OCI-LY1 (cell line): ENCODE results near the gene MADD.

Experiments used
- H2AFZ ChIP-seq: fragments of 200-600 bp; sonication (generic), shearing (Covaris generic); 2 replicates; pipeline ENCODE4 v1.6.0; 2014; ENCODE audit warnings: antibody characterized with exemption, mild to moderate bottlenecking, low read length
- H3F3A ChIP-seq: fragments of 200-600 bp; sonication (generic), shearing (Covaris generic); 2 replicates; pipeline ENCODE4 v1.6.0; 2014; ENCODE audit warnings: mild to moderate bottlenecking, antibody characterized with exemption, low read length, moderate library complexity; ENCODE audit not compliant: insufficient read depth
- H3K27ac ChIP-seq: fragments of 200-600 bp; sonication (generic); 2 replicates; pipeline ENCODE4 v1.5.1; 2014; ENCODE audit warnings: low read length, mixed run types, mild to moderate bottlenecking, low read depth; ENCODE audit not compliant: poor library complexity, severe bottlenecking
- H3K27me3 ChIP-seq: fragments of 200-600 bp; sonication (generic); 2 replicates; pipeline ENCODE4 v1.6.0; 2014; ENCODE audit warnings: antibody characterized with exemption, mild to moderate bottlenecking, low read length, moderate library complexity; ENCODE audit not compliant: insufficient read depth
- H3K36me3 ChIP-seq: fragments of 200-600 bp; sonication (generic); 2 replicates; pipeline ENCODE4 v1.6.1; 2014; ENCODE audit warnings: mild to moderate bottlenecking, antibody characterized with exemption, low read length, moderate library complexity, mixed read lengths; ENCODE audit not compliant: insufficient read depth
- H3K4me1 ChIP-seq: fragments of 200-600 bp; sonication (generic); 2 replicates; pipeline ENCODE4 v1.5.1; 2014; ENCODE audit warnings: mild to moderate bottlenecking, low read length, moderate library complexity; ENCODE audit not compliant: insufficient read depth, severe bottlenecking
- H3K4me2 ChIP-seq: fragments of 200-600 bp; sonication (generic), shearing (Covaris generic); 2 replicates; pipeline ENCODE4 v1.6.1; 2014; ENCODE audit warnings: low read length
- H3K4me3 ChIP-seq: fragments of 200-600 bp; sonication (generic); 2 replicates; pipeline ENCODE4 v1.5.1; 2014; ENCODE audit warnings: low read length, low read depth, mild to moderate bottlenecking, mixed read lengths; ENCODE audit not compliant: poor library complexity, severe bottlenecking
- H3K79me2 ChIP-seq: fragments of 200-600 bp; shearing (Covaris generic); 2 replicates; pipeline ENCODE4 v1.6.1; 2016; ENCODE audit warnings: mixed run types, low read length, mixed read lengths; ENCODE audit not compliant: insufficient read depth
- H3K9ac ChIP-seq: fragments of 200-600 bp; sonication (generic), shearing (Covaris generic); 2 replicates; pipeline ENCODE4 v1.6.1; 2014; ENCODE audit warnings: mild to moderate bottlenecking, low read length, mixed read lengths
- H3K9me2 ChIP-seq: fragments of 200-600 bp; sonication (generic), shearing (Covaris generic); 2 replicates; pipeline ENCODE4 v1.6.1; 2014; ENCODE audit warnings: low read depth, mild to moderate bottlenecking, low read length, mixed read lengths
- H3K9me3 ChIP-seq: fragments of 200-600 bp; shearing (Covaris generic); 2 replicates; pipeline ENCODE4 v1.6.1; 2014; ENCODE audit warnings: low read length, mixed read lengths
- H4K20me1 ChIP-seq: fragments of 200-600 bp; sonication (generic), shearing (Covaris generic); 2 replicates; pipeline ENCODE4 v1.6.0; 2016; ENCODE audit warnings: mild to moderate bottlenecking, low read length; ENCODE audit not compliant: insufficient read depth
- EZH2 ChIP-seq: fragments of 200-600 bp; sonication (generic), shearing (Covaris generic); IDR thresholded peaks from 2 replicates; pipeline ENCODE4 v1.8.0; 2017; ENCODE audit warnings: borderline replicate concordance, mixed run types, mild to moderate bottlenecking, antibody characterized with exemption, low read length, moderate library complexity, mixed read lengths
- TF ChIP-seq, protein P1 (sequence below): fragments of 200-600 bp; sonication (generic), shearing (Covaris generic); IDR thresholded peaks from 2 replicates; pipeline ENCODE4 v1.5.1; 2017; ENCODE audit warnings: mild to moderate bottlenecking, antibody characterized with exemption, low read length, moderate library complexity, mixed read lengths

Gene MADD

DNA sequence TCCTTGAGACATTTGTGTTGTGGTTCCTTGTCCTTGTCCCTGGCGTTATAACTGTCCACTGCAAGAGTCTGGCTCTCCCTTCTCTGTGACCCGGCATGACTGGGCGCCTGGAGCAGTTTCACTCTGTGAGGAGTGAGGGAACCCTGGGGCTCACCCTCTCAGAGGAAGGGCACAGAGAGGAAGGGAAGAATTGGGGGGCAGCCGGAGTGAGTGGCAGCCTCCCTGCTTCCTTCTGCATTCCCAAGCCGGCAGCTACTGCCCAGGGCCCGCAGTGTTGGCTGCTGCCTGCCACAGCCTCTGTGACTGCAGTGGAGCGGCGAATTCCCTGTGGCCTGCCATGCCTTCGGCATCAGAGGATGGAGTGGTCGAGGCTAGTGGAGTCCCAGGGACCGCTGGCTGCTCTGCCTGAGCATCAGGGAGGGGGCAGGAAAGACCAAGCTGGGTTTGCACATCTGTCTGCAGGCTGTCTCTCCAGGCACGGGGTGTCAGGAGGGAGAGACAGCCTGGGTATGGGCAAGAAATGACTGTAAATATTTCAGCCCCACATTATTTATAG lies 59.6 kb downstream of the MADD start:
- H3K9ac ChIP-seq: no peak overlapping the region
- no peak overlapping the region for H3K4me2 ChIP-seq
- no peak overlapping the region for H3K27ac ChIP-seq
- no peaks in the 10 kb centered on the region for H3K9me2 ChIP-seq
- peaks cover 27% of the 10 kb centered on the region; the same call in 1 of the 2 replicates for H3K36me3 ChIP-seq
- no peak overlapping the region for H2AFZ ChIP-seq
- TF ChIP-seq, protein P1, sequence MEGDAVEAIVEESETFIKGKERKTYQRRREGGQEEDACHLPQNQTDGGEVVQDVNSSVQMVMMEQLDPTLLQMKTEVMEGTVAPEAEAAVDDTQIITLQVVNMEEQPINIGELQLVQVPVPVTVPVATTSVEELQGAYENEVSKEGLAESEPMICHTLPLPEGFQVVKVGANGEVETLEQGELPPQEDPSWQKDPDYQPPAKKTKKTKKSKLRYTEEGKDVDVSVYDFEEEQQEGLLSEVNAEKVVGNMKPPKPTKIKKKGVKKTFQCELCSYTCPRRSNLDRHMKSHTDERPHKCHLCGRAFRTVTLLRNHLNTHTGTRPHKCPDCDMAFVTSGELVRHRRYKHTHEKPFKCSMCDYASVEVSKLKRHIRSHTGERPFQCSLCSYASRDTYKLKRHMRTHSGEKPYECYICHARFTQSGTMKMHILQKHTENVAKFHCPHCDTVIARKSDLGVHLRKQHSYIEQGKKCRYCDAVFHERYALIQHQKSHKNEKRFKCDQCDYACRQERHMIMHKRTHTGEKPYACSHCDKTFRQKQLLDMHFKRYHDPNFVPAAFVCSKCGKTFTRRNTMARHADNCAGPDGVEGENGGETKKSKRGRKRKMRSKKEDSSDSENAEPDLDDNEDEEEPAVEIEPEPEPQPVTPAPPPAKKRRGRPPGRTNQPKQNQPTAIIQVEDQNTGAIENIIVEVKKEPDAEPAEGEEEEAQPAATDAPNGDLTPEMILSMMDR: no peak
- TF ChIP-seq EZH2: no peak
- H3K27me3 ChIP-seq: no peaks in the 10 kb centered on the region
- no peaks in the 10 kb centered on the region for H3K9me3 ChIP-seq
- H3F3A ChIP-seq: no peaks in the 10 kb centered on the region
- H3K4me3 ChIP-seq: no peak overlapping the region
- no peaks in the 10 kb centered on the region for H3K79me2 ChIP-seq
- peaks cover 10% of the 10 kb centered on the region for H3K4me1 ChIP-seq
- no peaks in the 10 kb centered on the region for H4K20me1 ChIP-seq

DNA sequence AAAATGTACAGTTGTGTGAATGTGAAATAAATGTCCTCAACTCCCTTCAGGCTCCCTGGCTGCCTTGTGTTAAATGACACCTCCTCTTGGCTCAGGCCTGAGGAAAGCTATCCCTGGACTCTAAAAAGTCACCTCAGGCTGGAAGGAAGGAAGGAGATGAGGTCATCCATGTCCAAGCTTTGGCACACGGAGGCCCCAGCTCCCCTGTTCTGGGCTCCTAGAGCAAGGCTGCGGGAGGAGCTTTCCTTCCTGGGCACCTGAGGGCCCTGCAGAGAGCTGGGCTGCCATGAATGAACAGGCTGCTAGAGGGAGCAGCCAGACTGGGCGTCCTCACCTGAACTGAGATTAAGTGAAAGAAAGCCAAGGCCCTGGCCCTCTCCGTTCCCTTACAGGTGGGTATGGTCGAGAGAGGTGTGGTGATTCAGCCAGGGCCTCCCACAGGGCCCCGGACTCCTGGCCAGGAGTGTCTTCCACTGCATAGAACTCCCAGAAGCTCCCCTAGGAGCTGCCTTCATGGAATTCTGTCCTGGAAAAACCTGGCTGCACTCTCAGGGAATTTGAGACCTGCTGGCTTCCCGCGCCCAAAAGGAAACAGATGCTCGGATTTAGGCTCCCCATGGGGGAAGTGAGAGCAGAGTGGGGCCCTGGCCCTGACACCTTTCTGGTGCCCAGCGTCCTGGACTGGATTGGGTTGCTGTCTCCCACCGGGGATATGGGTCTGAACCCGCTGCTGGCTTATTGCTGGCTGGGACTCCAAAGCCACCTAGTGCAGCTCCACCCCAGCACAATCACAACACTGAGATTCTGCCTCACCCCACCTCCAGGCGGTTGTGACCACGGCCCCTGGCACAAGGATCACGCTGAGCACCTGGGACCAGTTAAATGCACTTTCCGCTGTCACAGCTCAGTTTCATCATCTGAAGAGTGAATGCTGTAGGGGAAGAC lies 60.3 kb downstream of the MADD start:
- no peaks in the 10 kb centered on the region for H3K9me2 ChIP-seq
- H3K27me3 ChIP-seq: no peaks in the 10 kb centered on the region
- peaks cover 27% of the 10 kb centered on the region; the same call in 1 of the 2 replicates for H3K36me3 ChIP-seq
- H3K27ac ChIP-seq: no peak overlapping the region
- no peaks in the 10 kb centered on the region for H3K79me2 ChIP-seq
- no peak overlapping the region for H3K4me2 ChIP-seq
- no peaks in the 10 kb centered on the region for H3K9me3 ChIP-seq
- no peak overlapping the region for H2AFZ ChIP-seq
- no peaks in the 10 kb centered on the region for H3F3A ChIP-seq
- H3K4me3 ChIP-seq: no peak overlapping the region
- TF ChIP-seq EZH2: no peak
- TF ChIP-seq, protein P1: no peak
- H3K9ac ChIP-seq: no peak overlapping the region
- no peaks in the 10 kb centered on the region for H4K20me1 ChIP-seq
- H3K4me1 ChIP-seq: peaks cover 10% of the 10 kb centered on the region

DNA sequence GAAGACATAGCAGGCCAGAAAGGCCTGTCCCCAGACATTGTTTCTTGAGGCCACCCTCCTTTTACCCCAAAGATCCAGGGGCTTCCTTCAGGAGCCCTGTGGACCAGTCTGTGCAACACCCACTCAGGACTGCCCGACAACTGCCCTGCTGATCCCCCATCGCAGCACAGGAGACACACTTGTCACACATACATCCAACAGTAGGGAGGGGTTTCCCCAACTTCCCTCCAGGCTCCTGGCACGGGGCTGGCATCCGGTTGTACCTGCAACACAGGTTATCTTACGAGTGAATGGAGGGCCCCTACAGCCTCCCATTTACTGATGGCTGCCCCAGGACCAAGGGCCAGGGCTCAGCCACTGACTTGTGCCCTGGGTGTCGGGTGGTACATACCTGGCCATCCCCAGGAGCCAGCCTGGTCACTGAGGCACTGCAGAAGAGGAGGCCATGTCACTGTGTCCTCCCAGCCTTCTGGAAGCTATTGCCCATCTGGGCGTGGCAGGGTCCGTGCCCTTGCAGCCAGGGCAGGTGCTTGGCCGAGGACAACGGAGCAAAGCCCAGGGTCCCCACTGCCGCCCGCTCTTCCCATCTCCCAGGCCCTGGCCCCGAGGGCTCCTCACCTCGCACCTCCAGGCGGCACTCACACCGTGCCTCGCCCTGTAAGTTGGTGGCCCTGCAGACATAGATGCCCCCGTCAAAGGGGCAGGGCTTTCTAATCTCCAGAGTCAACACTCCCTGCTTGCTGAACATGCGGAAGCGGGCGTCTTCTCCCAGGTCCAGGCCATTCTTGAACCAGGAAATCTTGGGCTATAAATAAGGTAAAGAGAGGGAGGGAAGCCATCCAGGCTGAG lies 61.7 kb downstream of the MADD start:
- Histone ChIP-seq H3K4me2 (no peak overlapping the region), H2AFZ (no peak overlapping the region), H3K4me3 (no peak overlapping the region), H3K27ac (no peak overlapping the region), H3K36me3 (peaks cover 24% of the 10 kb centered on the region; the same call in 1 of the 2 replicates), H3K9me2 (no peaks in the 10 kb centered on the region), H3K4me1 (peaks cover 10% of the 10 kb centered on the region), H3K27me3 (no peaks in the 10 kb centered on the region), H4K20me1 (no peaks in the 10 kb centered on the region), H3F3A (no peaks in the 10 kb centered on the region), H3K9ac (no peak overlapping the region), H3K79me2 (no peaks in the 10 kb centered on the region), H3K9me3 (no peaks in the 10 kb centered on the region)
- TF ChIP-seq, protein P1: no peak
- no peak for TF ChIP-seq EZH2
